HepG2 (cell line): Measurements from ENCODE around the gene OTUB2.

Experiments
- ATF3 ChIP-seq: sonication (generic); formaldehyde crosslinking; IDR thresholded peaks from 2 replicates; pipeline ENCODE4 v1.4.0; 2020; ENCODE audit warnings: missing genetic modification reagents
- CTCF ChIP-seq: sonication (generic); formaldehyde crosslinking; IDR thresholded peaks from 2 replicates; pipeline ENCODE4 v1.5.0; 2020; ENCODE audit warnings: mild to moderate bottlenecking, missing genetic modification reagents, moderate library complexity
- NFYB ChIP-seq: sonication (generic); formaldehyde crosslinking; IDR thresholded peaks from 2 replicates; pipeline ENCODE4 v1.4.0; 2020; ENCODE audit warnings: missing genetic modification reagents
- NFYC ChIP-seq: IDR thresholded peaks from 2 replicates; pipeline ENCODE4 v1.6.1; 2016; ENCODE audit warnings: missing genetic modification reagents, missing compliant biosample characterization
- RAD21 ChIP-seq: fragments of 450-650 bp; formaldehyde crosslinking; IDR thresholded peaks from 2 replicates; pipeline ENCODE4 v1.5.0; 2020; ENCODE audit warnings: mild to moderate bottlenecking
- REST ChIP-seq, 2 experiments: IDR thresholded peaks; 2 replicates each; pipeline ENCODE4 v1.6.1; 2011 to 2012; ENCODE audit warnings: low read length in 2 of 2, borderline replicate concordance in 1 of 2, low read depth in 1 of 2, mild to moderate bottlenecking in 1 of 2, moderate library complexity in 1 of 2
- ZSCAN30 ChIP-seq: sonication (generic); formaldehyde crosslinking; IDR thresholded peaks from 2 replicates; pipeline ENCODE4 v1.5.0; 2020; ENCODE audit warnings: mild to moderate bottlenecking, missing genetic modification reagents

- no peak for TF ChIP-seq ATF3
- TF ChIP-seq REST (IDR thresholded peaks at IDR 0.05; ENCODE audit: borderline replicate concordance in 1 of 2, low read depth in 1 of 2, low read length in 2 of 2): no peak
- TF ChIP-seq NFYC (CRISPR knock-in tag): no peak
- TF ChIP-seq ZSCAN30 (CRISPR knock-in tag): no peak
- TF ChIP-seq NFYB (CRISPR knock-in tag): no peak
- no peak for TF ChIP-seq RAD21 (CRISPR knock-in tag)
- no peak for TF ChIP-seq CTCF (CRISPR knock-in tag)
Observed at GRCh38 chr14:94075008-94075407, 48.9 kb downstream of the OTUB2 start.
